Measurements from ENCODE around the gene DIAPH3. TPM values are rescaled to one million over a fixed set of nuclear protein-coding genes. Genes with fewer than 3 reads are reported as not detected.

Gene DIAPH3
- total RNA-seq, 1 experiment from 2014 or later, result 62.3 TPM

DNA sequence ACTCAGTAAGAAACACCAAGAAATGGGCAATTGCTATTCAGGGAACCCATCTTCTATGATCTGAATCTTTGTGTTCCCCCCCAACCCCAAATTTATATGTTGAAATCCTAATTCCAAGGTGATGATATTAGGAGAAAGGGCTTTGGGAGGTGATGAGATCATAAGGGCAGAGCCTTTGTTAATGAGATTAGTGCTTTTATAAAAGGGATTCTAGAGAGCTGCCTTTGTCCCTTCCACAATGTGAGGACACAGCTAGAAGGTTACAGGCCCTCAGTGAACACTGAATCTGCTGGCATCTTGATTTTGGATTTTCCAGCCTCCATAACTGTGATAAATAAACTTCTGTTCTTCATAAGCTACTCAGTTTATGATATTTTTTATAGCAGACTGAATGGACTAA lies 376.0 kb downstream of the DIAPH3 start:
- no peaks in the 10 kb centered on the region for H3K27me3 ChIP-seq (replicated peaks; ENCODE audit: insufficient read depth, low read depth, low read length, poor library complexity)
- no TSS peak for BruUV-seq (replicated peaks)
- CTCF ChIA-PET, result no interaction called here
- DNase-seq (ENCODE audit: low spot score), result no peak
- H3K4me1 ChIP-seq (ENCODE audit: insufficient read depth, low read length, poor library complexity, severe bottlenecking), result peaks cover 10% of the 10 kb centered on the region
- POLR2A ChIA-PET (ENCODE audit: low non-redundant PET), result no interaction called here
- no peak overlapping the region for H3K4me3 ChIP-seq (ENCODE audit: low read depth, low read length, poor library complexity, severe bottlenecking)
- TF ChIP-seq CTCF (conservative IDR thresholded peaks at IDR 0.05; ENCODE audit: low read depth, low read length) (no peak), EZH2 (IDR thresholded peaks at IDR 0.05; ENCODE audit: borderline replicate concordance, low read depth, low read length, poor library complexity, severe bottlenecking) (no peak)
- H3K36me3 ChIP-seq (ENCODE audit: insufficient read depth, low read length, poor library complexity, severe bottlenecking), result no peaks in the 10 kb centered on the region
- intact Hi-C loops (cut with micrococcal nuclease; ENCODE audit: unreplicated experiment), result no loop called here
- no peak overlapping the region for H3K27ac ChIP-seq (ENCODE audit: low read depth, low read length, poor library complexity, severe bottlenecking)
- H3K9me3 ChIP-seq (ENCODE audit: low read depth, low read length, poor library complexity, severe bottlenecking), result no peaks in the 10 kb centered on the region

DNA sequence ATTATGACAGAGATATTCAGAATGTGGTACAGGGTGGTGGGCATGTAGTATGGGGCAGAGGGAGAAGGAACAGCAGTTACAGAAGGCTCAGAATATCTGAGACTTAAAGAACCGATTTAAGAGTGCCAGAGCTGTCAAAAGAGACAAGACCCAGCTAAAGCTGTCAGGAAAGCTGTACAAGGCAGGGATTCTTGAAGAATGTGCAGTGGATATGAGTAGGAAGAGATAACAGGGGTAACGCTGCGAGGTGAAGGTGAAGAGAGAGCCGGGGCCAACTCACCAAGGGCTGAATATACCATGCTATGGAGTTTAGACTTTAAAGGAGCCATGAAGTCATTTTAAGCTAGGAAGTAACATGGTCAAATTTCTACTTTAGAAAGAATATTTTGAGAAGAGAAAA lies 381.0 kb downstream of the DIAPH3 start:
- no peak for TF ChIP-seq CTCF (conservative IDR thresholded peaks at IDR 0.05; ENCODE audit: low read depth, low read length)
- no peaks in the 10 kb centered on the region for H3K4me1 ChIP-seq (ENCODE audit: insufficient read depth, low read length, poor library complexity, severe bottlenecking)
- no peak overlapping the region for H3K27ac ChIP-seq (ENCODE audit: low read depth, low read length, poor library complexity, severe bottlenecking)
- no peak for DNase-seq (ENCODE audit: low spot score)
- H3K4me3 ChIP-seq (ENCODE audit: low read depth, low read length, poor library complexity, severe bottlenecking), result no peak overlapping the region
- no peaks in the 10 kb centered on the region for H3K36me3 ChIP-seq (ENCODE audit: insufficient read depth, low read length, poor library complexity, severe bottlenecking)
- POLR2A ChIA-PET (ENCODE audit: low non-redundant PET), result no interaction called here
- H3K9me3 ChIP-seq (ENCODE audit: low read depth, low read length, poor library complexity, severe bottlenecking), result no peaks in the 10 kb centered on the region
- BruUV-seq (replicated peaks), result no TSS peak
- no peaks in the 10 kb centered on the region for H3K27me3 ChIP-seq (replicated peaks; ENCODE audit: insufficient read depth, low read depth, low read length, poor library complexity)
- intact Hi-C loops (cut with micrococcal nuclease; ENCODE audit: unreplicated experiment), result no loop called here
- CTCF ChIA-PET, result no interaction called here

GRCh38 chr13:59780058-59780457 lies 383.7 kb downstream of the DIAPH3 start:
- Histone ChIP-seq H3K27ac (ENCODE audit: low read depth, low read length, poor library complexity, severe bottlenecking) (no peak overlapping the region), H3K27me3 (replicated peaks; ENCODE audit: insufficient read depth, low read depth, low read length, poor library complexity) (no peaks in the 10 kb centered on the region), H3K4me3 (ENCODE audit: low read depth, low read length, poor library complexity, severe bottlenecking) (no peak overlapping the region), H3K36me3 (ENCODE audit: insufficient read depth, low read length, poor library complexity, severe bottlenecking) (no peaks in the 10 kb centered on the region), H3K9me3 (ENCODE audit: low read depth, low read length, poor library complexity, severe bottlenecking) (no peaks in the 10 kb centered on the region), H3K4me1 (ENCODE audit: insufficient read depth, low read length, poor library complexity, severe bottlenecking) (peaks cover 13% of the 10 kb centered on the region)
- no TSS peak for BruUV-seq (replicated peaks)
- intact Hi-C loops (cut with micrococcal nuclease; ENCODE audit: unreplicated experiment), result no loop called here
- TF ChIP-seq EZH2 (IDR thresholded peaks at IDR 0.05; ENCODE audit: borderline replicate concordance, low read depth, low read length, poor library complexity, severe bottlenecking), result no peak
- TF ChIP-seq CTCF (conservative IDR thresholded peaks at IDR 0.05; ENCODE audit: low read depth, low read length), result no peak
- no peak for DNase-seq (ENCODE audit: low spot score)
- ChIA-PET CTCF (no interaction called here), POLR2A (ENCODE audit: low non-redundant PET) (no interaction called here)

All from A673 (cell line).